GM10847 (cell line): ENCODE measurements around the gene FBXO22.

Source experiments
- POLR2A ChIP-seq: IDR thresholded peaks from 2 replicates; pipeline ENCODE4 v1.6.1; 2011; ENCODE audit not compliant: insufficient read length; ENCODE audit errors: extremely low read depth

The FBXO22 gene

GRCh38 chr15:75902129-75902557 lies 1.5 kb upstream of the FBXO22 start:
- no peak for TF ChIP-seq POLR2A

GRCh38 chr15:75905231-75905630 lies 1.6 kb downstream of the FBXO22 start:
- no peak for TF ChIP-seq POLR2A

- TF ChIP-seq POLR2A = no peak
Observed at GRCh38 chr15:75916978-75917377, 13.3 kb downstream of the FBXO22 start.

DNA sequence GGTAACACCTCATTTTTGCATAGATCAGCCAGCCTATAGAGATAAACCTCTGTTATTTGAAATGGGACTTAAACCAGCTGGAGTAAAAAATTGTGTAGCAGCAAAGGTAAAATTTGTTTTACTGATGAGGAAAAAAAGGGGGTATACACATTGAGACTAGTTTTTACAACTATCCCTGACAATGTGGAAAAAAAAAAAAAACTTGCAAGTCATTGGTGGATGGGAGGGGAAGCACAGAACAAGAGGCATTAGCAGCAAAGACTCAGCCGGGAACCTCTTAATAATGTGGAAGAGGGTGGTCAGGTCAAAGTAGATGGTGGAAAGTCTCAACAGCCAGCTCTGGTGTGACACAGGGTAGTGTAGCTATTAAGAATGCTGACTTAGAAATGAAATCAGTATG lies 14.5 kb downstream of the FBXO22 start:
- no peak for TF ChIP-seq POLR2A

DNA sequence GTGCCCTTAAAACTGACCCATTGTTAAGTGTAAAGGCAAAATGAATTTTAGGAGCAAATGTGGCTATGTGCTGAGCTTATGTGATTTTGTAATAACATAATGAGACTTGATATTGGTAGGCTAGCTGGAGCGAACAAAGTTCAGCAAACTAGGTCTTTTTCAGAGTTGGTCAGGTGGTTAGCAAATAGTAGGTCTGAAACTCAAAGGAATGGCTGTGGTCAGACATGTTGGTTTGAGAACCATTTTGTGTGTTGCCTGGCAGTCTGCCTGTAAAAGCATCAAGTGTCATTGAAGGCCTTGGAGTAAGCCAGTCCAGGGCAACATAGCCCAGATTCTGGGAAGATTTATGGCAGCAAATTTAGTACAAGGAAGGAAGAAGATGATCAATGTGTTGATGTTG lies 16.4 kb downstream of the FBXO22 start:
- no peak for TF ChIP-seq POLR2A

GRCh38 chr15:75921732-75922703 lies 18.3 kb downstream of the FBXO22 start:
- no peak for TF ChIP-seq POLR2A

GRCh38 chr15:75923756-75924155 lies 20.1 kb downstream of the FBXO22 start:
- no peak for TF ChIP-seq POLR2A

DNA sequence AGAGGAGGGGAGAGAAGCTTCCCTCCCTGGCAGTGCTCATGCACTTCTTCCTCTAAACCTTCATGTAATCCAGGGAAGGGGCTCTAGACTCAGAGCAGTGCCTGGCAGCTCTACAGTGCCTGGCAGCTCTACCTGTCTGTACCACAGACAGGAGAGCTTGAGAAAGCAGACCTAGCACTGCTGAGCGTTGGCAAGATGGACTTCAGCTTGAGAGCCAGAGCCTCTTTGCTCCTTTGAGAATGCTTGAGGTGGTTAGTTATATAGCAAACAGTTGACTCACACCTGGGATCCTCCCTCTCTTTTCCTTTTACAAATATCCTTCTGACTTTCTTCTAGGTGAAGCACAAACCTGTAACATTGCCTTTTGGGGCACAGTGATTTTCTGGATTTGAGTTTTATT lies 20.9 kb downstream of the FBXO22 start:
- TF ChIP-seq POLR2A = no peak

DNA sequence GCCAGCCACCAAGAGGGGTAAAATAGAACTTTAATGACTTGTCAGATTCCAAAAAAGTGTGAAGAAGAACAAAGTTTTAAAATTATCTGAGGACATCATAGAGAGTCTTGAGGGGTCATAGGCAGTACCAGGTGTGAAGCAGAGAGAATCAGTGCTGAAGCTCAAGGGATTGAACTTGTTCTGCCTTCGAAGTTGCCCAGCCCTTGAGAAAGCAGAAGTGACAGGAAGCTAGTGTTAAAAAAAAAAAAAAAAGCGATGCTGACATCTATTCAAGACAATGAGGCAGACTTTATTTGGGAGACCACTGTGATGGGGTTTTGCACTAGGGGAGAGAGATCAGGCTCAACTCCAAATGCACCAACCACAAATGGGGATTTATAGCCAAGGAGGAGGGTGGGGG lies 21.8 kb downstream of the FBXO22 start:
- no peak for TF ChIP-seq POLR2A

DNA sequence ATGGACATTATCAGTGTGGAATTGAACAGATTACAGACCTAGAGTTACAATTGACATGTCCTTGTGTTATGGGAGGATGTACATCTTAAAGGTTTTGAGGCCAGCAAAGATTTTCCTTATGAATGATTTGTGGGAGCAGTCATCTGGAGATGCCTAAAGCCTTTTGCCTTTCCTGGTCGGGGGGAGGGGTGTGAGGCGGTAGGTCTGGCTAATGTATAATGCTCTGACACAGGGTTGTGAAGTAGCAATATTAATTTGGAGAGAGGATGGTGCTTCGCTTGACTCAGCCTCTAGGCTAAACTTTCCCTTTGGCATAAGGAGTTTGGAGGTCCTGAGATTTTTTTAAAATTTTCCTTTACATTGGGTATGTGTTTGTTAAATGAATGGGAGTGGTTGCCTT lies 23.3 kb downstream of the FBXO22 start:
- TF ChIP-seq POLR2A = no peak

GRCh38 chr15:75927601-75928000 lies 23.9 kb downstream of the FBXO22 start:
- no peak for TF ChIP-seq POLR2A

DNA sequence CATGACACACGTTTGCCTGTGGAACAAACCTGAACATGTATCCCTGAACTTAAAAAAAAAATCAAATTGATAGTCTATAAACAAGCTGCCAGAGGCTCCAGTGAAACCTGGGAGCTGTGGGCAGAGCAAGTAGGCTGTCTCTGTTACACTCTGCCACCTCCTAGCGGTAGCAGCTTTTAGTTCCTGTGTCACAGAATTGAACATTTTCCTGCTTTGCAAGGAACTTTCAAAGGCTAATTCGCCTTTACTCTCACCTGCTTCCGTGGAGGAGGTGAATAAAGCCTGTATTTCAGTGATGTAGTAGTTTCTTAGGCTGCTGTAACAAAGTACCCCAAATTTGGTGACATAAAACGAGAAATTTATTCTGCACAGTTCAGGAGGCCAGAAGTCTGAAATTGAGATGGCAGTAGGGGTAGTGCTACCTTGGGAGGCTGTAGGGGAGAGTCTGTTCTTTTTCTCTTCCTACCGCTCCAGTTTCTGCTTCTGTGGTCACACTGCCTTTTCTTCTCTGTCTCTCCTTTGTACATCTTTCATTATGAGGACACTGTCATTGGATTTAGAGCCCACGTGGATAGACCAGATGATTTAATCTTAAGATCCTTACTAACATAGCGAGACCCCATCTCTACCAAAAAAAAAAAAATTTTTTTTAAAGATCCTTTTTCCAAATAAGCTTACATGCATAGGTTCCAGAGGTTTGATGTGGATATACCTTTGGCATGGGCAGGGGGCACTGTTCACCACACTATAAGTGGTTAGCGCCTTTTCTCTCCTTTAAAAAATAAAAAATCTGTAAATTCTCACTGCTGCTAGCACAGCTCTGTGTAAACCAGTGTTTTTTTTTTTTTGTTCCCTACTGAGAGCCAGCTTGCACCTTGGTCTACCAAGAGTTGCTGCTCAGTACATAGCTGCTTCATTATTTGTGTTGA lies 25.3 kb downstream of the FBXO22 start:
- TF ChIP-seq POLR2A = no peak

DNA sequence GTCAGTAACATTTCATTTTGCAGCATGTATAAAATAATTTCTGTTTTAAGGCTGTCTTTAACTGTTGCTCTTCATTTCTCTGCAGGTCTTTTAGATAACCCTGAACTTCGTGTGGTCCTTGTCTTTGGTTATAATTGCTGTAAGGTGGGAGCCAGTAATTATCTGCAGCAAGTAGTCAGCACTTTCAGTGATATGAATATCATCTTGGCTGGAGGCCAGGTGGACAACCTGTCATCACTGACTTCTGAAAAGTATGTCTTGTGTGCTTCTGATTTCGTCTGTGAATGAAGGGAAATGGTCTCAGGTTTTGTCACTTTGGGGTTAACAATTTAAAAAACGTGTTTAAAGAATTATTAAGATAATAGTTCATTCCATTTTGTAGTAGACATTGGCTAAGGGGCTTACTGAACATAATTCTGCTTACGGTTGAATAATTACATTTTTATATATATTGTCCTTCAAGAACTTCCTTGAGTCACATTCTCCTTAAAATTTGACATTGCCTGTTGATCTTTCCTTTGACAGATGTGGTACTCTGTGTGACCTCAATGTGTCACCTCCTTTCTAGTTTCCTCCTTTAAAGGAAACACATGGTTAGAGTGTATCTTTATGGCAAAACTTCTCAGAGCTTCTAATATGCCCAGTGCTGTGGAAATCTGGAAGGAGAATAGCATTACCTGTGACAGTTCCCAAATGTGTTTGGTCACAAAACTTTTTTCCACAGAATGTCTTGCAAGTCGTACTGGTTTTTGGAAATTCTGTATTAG lies 26.3 kb downstream of the FBXO22 start:
- no peak for TF ChIP-seq POLR2A

- TF ChIP-seq POLR2A = no peak
Observed at GRCh38 chr15:75930866-75931265, 27.2 kb downstream of the FBXO22 start.

GRCh38 chr15:75942464-75942863 lies 38.8 kb downstream of the FBXO22 start:
- no peak for TF ChIP-seq POLR2A

DNA sequence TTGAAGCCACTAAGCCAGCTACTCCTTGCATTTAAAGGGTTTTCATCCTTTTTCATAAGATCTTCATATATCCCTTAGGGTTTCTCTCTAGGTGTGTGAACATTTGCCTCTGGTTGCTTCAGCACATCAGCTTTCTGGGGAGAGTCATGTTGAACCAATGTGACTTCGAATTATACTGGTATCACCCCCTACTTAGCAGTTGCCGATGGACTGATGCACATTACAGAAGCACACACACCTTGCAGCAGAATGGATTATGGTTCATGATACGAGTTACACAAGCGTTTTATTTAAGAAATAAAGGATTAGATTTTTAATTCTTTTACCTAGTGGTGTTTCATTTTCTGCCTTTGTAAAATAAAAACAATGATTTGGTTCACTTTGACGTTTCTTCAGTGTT lies 39.6 kb downstream of the FBXO22 start:
- TF ChIP-seq POLR2A = no peak
